GM12878 (cell line): ENCODE results near the gene MYOD1. TPM values are rescaled to one million over a fixed set of nuclear protein-coding genes. Genes with fewer than 3 reads are reported as not detected.

Experiments
- ATAC-seq: fragments of 200-7000 bp; cut with Tn5 transposase; 3 replicates; pipeline ENCODE4 v1.9.1; 2020; ENCODE audit warnings: mild to moderate bottlenecking, moderate library complexity
- BruUV-seq: library from RNA; stranded (reverse); fragments of 400-500 nt; replicated peaks from 2 replicates; lab custom pipeline; 2021; lab: Mats Ljungman, UMichigan
- CTCF ChIA-PET: fragments of 300-600 bp; sonication (Branson Sonifier 250); formaldehyde crosslinking; extraction: SDS; loops from one replicate; lab custom pipeline; 2021; ENCODE audit warnings: inconsistent platforms; lab: Yijun Ruan, JAX
- POLR2A ChIA-PET: fragments of 350-600 bp; formaldehyde crosslinking; extraction: SDS; loops from one replicate; lab custom pipeline; 2021; ENCODE audit warnings: inconsistent platforms; lab: Charles Lee
- RAD21 ChIA-PET: fragments of 300-600 bp; sonication (Branson Sonifier 250); formaldehyde crosslinking; loops from one replicate; lab custom pipeline; 2023; ENCODE audit warnings: antibody characterized with exemption; ENCODE audit not compliant: unreplicated experiment; lab: Charles Lee
- SMC1A ChIA-PET: fragments of 300-600 bp; sonication (Branson Sonifier 250); formaldehyde crosslinking; loops from one replicate; lab custom pipeline; 2023; ENCODE audit not compliant: unreplicated experiment, uncharacterized antibody; lab: Charles Lee
- DNase-seq: peaks from one replicate; pipeline ENCODE4 v3.0.0-alpha.2; 2011; ENCODE audit warnings: low read depth, low spot score
- FAIRE-seq: peaks from 3 replicates; lab custom pipeline; 2011; peaks lifted over from hg19 to GRCh38; lab: Jason Lieb, UNC
- H2AFZ ChIP-seq: 2 replicates; pipeline ENCODE4 v1.6.0; 2011; ENCODE audit warnings: low read depth, low read length, control low read depth; ENCODE audit not compliant: control insufficient read depth
- H3K27ac ChIP-seq: 2 replicates; pipeline ENCODE4 v1.5.1; 2011; ENCODE audit warnings: control low read depth; ENCODE audit not compliant: control insufficient read depth, insufficient read depth
- H3K27me3 ChIP-seq, 2 experiments: replicated peaks in 1 of 2; 2 replicates each; pipeline versions ENCODE4 v1.6.0 to v1.6.1; 2011; ENCODE audit warnings: low read length in 1 of 2; ENCODE audit not compliant: control insufficient read depth in 2 of 2, insufficient read depth in 2 of 2
- H3K36me3 ChIP-seq, 2 experiments: 2 replicates each; pipeline ENCODE4 v1.5.1; 2011; ENCODE audit warnings: low read length in 1 of 2; ENCODE audit not compliant: control insufficient read depth in 2 of 2, insufficient read depth in 2 of 2
- H3K4me1 ChIP-seq: 2 replicates; pipeline ENCODE4 v1.6.1; 2011; ENCODE audit warnings: mild to moderate bottlenecking, low read length, moderate library complexity, mixed read lengths; ENCODE audit not compliant: control insufficient read depth, insufficient read depth
- H3K4me2 ChIP-seq: 2 replicates; pipeline ENCODE4 v1.6.0; 2011; ENCODE audit warnings: control low read depth; ENCODE audit not compliant: control insufficient read depth, insufficient read depth
- H3K4me3 ChIP-seq: fragments of 200-600 bp; sonication (generic); 2 replicates; pipeline ENCODE4 v1.5.1; 2016
- H3K79me2 ChIP-seq: 2 replicates; pipeline ENCODE4 v1.6.0; 2011; ENCODE audit warnings: low read length; ENCODE audit not compliant: control insufficient read depth, insufficient read depth
- H3K9ac ChIP-seq: 2 replicates; pipeline ENCODE4 v1.8.0; 2011; ENCODE audit warnings: low read length, control low read depth, mixed read lengths; ENCODE audit not compliant: control insufficient read depth, insufficient read depth
- H3K9me3 ChIP-seq: replicated peaks from 3 replicates; pipeline ENCODE4 v1.5.1; 2011; ENCODE audit warnings: mild to moderate bottlenecking, low read length; ENCODE audit not compliant: control insufficient read depth, insufficient read depth
- H4K20me1 ChIP-seq: 2 replicates; pipeline ENCODE4 v1.6.0; 2011; ENCODE audit not compliant: control insufficient read depth, insufficient read depth
- BCL3 ChIP-seq: IDR thresholded peaks from 2 replicates; pipeline ENCODE4 v1.6.1; 2011; ENCODE audit warnings: borderline replicate concordance, low read depth, mild to moderate bottlenecking, moderate library complexity, low read length; ENCODE audit not compliant: insufficient read depth, poor library complexity, severe bottlenecking
- NFIC ChIP-seq: IDR thresholded peaks from 2 replicates; pipeline ENCODE4 v1.6.1; 2012; ENCODE audit warnings: low read depth, mild to moderate bottlenecking, inconsistent platforms, low read length, moderate library complexity
- RBBP5 ChIP-seq: fragments of 200-600 bp; sonication (generic); conservative IDR thresholded peaks from 2 replicates; pipeline ENCODE4 v1.6.1; 2016
- SRF ChIP-seq, 2 experiments: IDR thresholded peaks; 2 replicates each; pipeline ENCODE4 v1.6.1; 2011; ENCODE audit warnings: low read depth in 2 of 2, low read length in 2 of 2, mild to moderate bottlenecking in 1 of 2, moderate library complexity in 1 of 2
- TARDBP ChIP-seq: IDR thresholded peaks from 2 replicates; pipeline ENCODE4 v1.6.1; 2016; ENCODE audit warnings: borderline replicate concordance
- TBL1XR1 ChIP-seq: IDR thresholded peaks from 2 replicates; pipeline ENCODE4 v1.6.1; 2012; ENCODE audit warnings: low read depth, low read length, improper control_type of control experiment
- YBX1 ChIP-seq: fragments of 450-650 bp; IDR thresholded peaks from 2 replicates; pipeline ENCODE4 v1.6.1; 2016; ENCODE audit warnings: antibody characterized with exemption
- ZNF687 ChIP-seq: fragments of 450-650 bp; IDR thresholded peaks from 2 replicates; pipeline ENCODE4 v1.6.1; 2017; ENCODE audit warnings: mild to moderate bottlenecking, moderate library complexity
- WGBS: methylation state at CpG from one replicate; pipeline ENCODE4 v1.1.6; 2016; ENCODE audit warnings: low lambda C conversion rate; ENCODE audit not compliant: insufficient replicate concordance, insufficient coverage; ENCODE audit errors: missing lambda C conversion rate; 5-methylcytosine and 5-hydroxymethylcytosine counted together
- in situ Hi-C: fragments of 300-500 bp; cut with MboI; formaldehyde crosslinking; loops from 9 replicates; pipeline ENCODE4 v1.14.3; 2018; ENCODE audit warnings: mixed read lengths
- intact Hi-C: fragments of 100-400 bp; cut with micrococcal nuclease; formaldehyde crosslinking; loops from one replicate; pipeline ENCODE4 v1.14.2; 2022; ENCODE audit not compliant: unreplicated experiment
- polyA plus RNA-seq, 11 experiments: library from polyadenylated mRNA; depleted of rRNA in 4 of 11; unstranded in 6 of 11; stranded (reverse) in 5 of 11; fragments of >200 nt; fragmentation: Nextera tagmentation in 4 of 11; fragmentation: Illumina TruSeq in 1 of 11; extraction: Ambion mirVana in 4 of 11; extraction: Trizol in 1 of 11; gene quantifications; 1 replicate in 1 of 11; 2 replicates in 10 of 11; pipeline versions ENCODE4 v1.2.1 to v1.2.3, GENCODE V29; 2011 to 2016; ENCODE audit warnings: inconsistent platforms in 2 of 11, missing spikeins in 2 of 11, low read depth in 1 of 11
- total RNA-seq, 4 experiments: library from RNA; depleted of rRNA in 3 of 4; stranded (reverse); fragments of >200 nt in 3 of 4; fragmentation: Illumina TruSeq in 1 of 4; extraction: Trizol in 1 of 4; gene quantifications; 2 replicates each; pipeline versions ENCODE4 v1.2.1 to v1.2.3, GENCODE V29; 2013 to 2021

The MYOD1 gene
- total and polyA plus RNA-seq, 10 of the 15 experiments (the other 5 are each of a cell fraction or from before 2014, with no cell fraction given): not detected

GRCh38 chr11:17753153-17753552, 33.8 kb downstream of the MYOD1 start (continued):
- no peak for TF ChIP-seq YBX1
- no peak for TF ChIP-seq NFIC
- no peak for TF ChIP-seq TARDBP
- TF ChIP-seq RBBP5: no peak
- TF ChIP-seq ZNF687: no peak

- RAD21 ChIA-PET: no interaction called here
- POLR2A ChIA-PET: no interaction called here
- Histone ChIP-seq H3K9me3 (no peaks in the 10 kb centered on the region), H3K9ac (no peak overlapping the region), H3K4me2 (no peak overlapping the region), H3K36me3 (no peaks in the 10 kb centered on the region), H3K27ac (no peak overlapping the region), H4K20me1 (no peaks in the 10 kb centered on the region), H3K27me3 (peaks cover 0 to 1% of the 10 kb centered on the region in 2 experiments; a peak in 2 of 4 replicates), H3K4me1 (no peaks in the 10 kb centered on the region), H3K4me3 (no peak overlapping the region), H2AFZ (no peak overlapping the region), H3K79me2 (no peaks in the 10 kb centered on the region)
- TF ChIP-seq SRF (IDR thresholded peaks at IDR 0.05; ENCODE audit: low read depth in 2 of 2, low read length in 2 of 2): no peak
- TF ChIP-seq RBBP5: no peak
- TF ChIP-seq BCL3: no peak
- TF ChIP-seq TBL1XR1: no peak
- no TSS peak for BruUV-seq
- ATAC-seq: no peak
- SMC1A ChIA-PET: no interaction called here
- no peak for FAIRE-seq
- CTCF ChIA-PET: no interaction called here
- in situ Hi-C loops (no loop called here), intact Hi-C loops (no loop called here)
- DNase-seq: no peak
- 34% methylated on average over 8 of the region's 10 CpGs for WGBS
Observed at GRCh38 chr11:17753641-17754040, 34.3 kb downstream of the MYOD1 start.
